Measurements from ENCODE around the gene B4GALT7. TPM values are rescaled to one million over a fixed set of nuclear protein-coding genes. Genes with fewer than 3 reads are reported as not detected.

B4GALT7 gene
- polyA plus RNA-seq, 1 donor from 2014 or later, result 60.2 TPM

- H2AFZ ChIP-seq (ENCODE audit: low read depth, low read length), result no peak overlapping the region
- no peaks in the 10 kb centered on the region for H3K27me3 ChIP-seq (ENCODE audit: insufficient read depth, low read depth, low read length)
Measured at GRCh38 chr5:177557041-177557647, 42.8 kb upstream of the B4GALT7 start.

GRCh38 chr5:177557796-177558195 lies 42.1 kb upstream of the B4GALT7 start:
- Histone ChIP-seq H3K9me3 (ENCODE audit: low read length) (no peaks in the 10 kb centered on the region), H3K27me3 (ENCODE audit: insufficient read depth, low read depth, low read length) (no peaks in the 10 kb centered on the region), H3F3A (ENCODE audit: insufficient read depth, low read length, poor library complexity, severe bottlenecking) (no peaks in the 10 kb centered on the region), H4K20me1 (ENCODE audit: insufficient read depth) (peaks cover 6% of the 10 kb centered on the region), H3K4me3 (ENCODE audit: low read length) (no peak overlapping the region), H3K36me3 (ENCODE audit: insufficient read depth, low read length) (no peaks in the 10 kb centered on the region), H3K9ac (ENCODE audit: low read length) (no peak overlapping the region), H2AFZ (ENCODE audit: low read depth, low read length) (no peak overlapping the region), H3K27ac (ENCODE audit: low read length) (no peak overlapping the region), H3K79me2 (replicated peaks; ENCODE audit: insufficient read depth, low read length) (peaks cover 17% of the 10 kb centered on the region), H3K4me2 (ENCODE audit: low read length) (no peak overlapping the region), H3K9me2 (ENCODE audit: insufficient read depth, low read length) (no peaks in the 10 kb centered on the region)
- TF ChIP-seq POLR2AphosphoS5 (IDR thresholded peaks at IDR 0.05) (no peak), EP300 (conservative IDR thresholded peaks at IDR 0.05; ENCODE audit: poor library complexity, severe bottlenecking) (no peak), CTCF (IDR thresholded peaks at IDR 0.05; ENCODE audit: poor library complexity, severe bottlenecking) (no peak), RAD21 (conservative IDR thresholded peaks at IDR 0.05) (no peak), MXI1 (conservative IDR thresholded peaks at IDR 0.05; ENCODE audit: poor library complexity, severe bottlenecking) (no peak), SMC3 (conservative IDR thresholded peaks at IDR 0.05; ENCODE audit: poor library complexity) (no peak), TAF1 (IDR thresholded peaks at IDR 0.05; ENCODE audit: low read depth) (no peak)
- TF ChIP-seq, protein P1, sequence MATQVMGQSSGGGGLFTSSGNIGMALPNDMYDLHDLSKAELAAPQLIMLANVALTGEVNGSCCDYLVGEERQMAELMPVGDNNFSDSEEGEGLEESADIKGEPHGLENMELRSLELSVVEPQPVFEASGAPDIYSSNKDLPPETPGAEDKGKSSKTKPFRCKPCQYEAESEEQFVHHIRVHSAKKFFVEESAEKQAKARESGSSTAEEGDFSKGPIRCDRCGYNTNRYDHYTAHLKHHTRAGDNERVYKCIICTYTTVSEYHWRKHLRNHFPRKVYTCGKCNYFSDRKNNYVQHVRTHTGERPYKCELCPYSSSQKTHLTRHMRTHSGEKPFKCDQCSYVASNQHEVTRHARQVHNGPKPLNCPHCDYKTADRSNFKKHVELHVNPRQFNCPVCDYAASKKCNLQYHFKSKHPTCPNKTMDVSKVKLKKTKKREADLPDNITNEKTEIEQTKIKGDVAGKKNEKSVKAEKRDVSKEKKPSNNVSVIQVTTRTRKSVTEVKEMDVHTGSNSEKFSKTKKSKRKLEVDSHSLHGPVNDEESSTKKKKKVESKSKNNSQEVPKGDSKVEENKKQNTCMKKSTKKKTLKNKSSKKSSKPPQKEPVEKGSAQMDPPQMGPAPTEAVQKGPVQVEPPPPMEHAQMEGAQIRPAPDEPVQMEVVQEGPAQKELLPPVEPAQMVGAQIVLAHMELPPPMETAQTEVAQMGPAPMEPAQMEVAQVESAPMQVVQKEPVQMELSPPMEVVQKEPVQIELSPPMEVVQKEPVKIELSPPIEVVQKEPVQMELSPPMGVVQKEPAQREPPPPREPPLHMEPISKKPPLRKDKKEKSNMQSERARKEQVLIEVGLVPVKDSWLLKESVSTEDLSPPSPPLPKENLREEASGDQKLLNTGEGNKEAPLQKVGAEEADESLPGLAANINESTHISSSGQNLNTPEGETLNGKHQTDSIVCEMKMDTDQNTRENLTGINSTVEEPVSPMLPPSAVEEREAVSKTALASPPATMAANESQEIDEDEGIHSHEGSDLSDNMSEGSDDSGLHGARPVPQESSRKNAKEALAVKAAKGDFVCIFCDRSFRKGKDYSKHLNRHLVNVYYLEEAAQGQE (IDR thresholded peaks at IDR 0.05; ENCODE audit: borderline replicate concordance), result no peak

More at GRCh38 chr5:177557041-177557647, 42.8 kb upstream of the B4GALT7 start:
- H3K9ac ChIP-seq (ENCODE audit: low read length), result no peak overlapping the region
- no peaks in the 10 kb centered on the region for H3K9me2 ChIP-seq (ENCODE audit: insufficient read depth, low read length)
- peaks cover 11% of the 10 kb centered on the region for H4K20me1 ChIP-seq (ENCODE audit: insufficient read depth)
- TF ChIP-seq SMC3 (conservative IDR thresholded peaks at IDR 0.05; ENCODE audit: poor library complexity) (no peak), EP300 (conservative IDR thresholded peaks at IDR 0.05; ENCODE audit: poor library complexity, severe bottlenecking) (no peak), CTCF (IDR thresholded peaks at IDR 0.05; ENCODE audit: poor library complexity, severe bottlenecking) (no peak), MXI1 (conservative IDR thresholded peaks at IDR 0.05; ENCODE audit: poor library complexity, severe bottlenecking) (no peak), POLR2AphosphoS5 (IDR thresholded peaks at IDR 0.05) (no peak), RAD21 (conservative IDR thresholded peaks at IDR 0.05) (no peak), EZH2 (IDR thresholded peaks at IDR 0.05; ENCODE audit: borderline replicate concordance, insufficient read depth, low read length, poor library complexity, severe bottlenecking) (no peak), TAF1 (IDR thresholded peaks at IDR 0.05; ENCODE audit: low read depth) (no peak)
- TF ChIP-seq, protein P1 (IDR thresholded peaks at IDR 0.05; ENCODE audit: borderline replicate concordance), result no peak
- no peak overlapping the region for H3K4me3 ChIP-seq (ENCODE audit: low read length)
- no peaks in the 10 kb centered on the region for H3K9me3 ChIP-seq (ENCODE audit: low read length)
- H3K27ac ChIP-seq (ENCODE audit: low read length), result no peak overlapping the region
- no peaks in the 10 kb centered on the region for H3F3A ChIP-seq (ENCODE audit: insufficient read depth, low read length, poor library complexity, severe bottlenecking)
- H3K79me2 ChIP-seq (replicated peaks; ENCODE audit: insufficient read depth, low read length), result peaks cover 23% of the 10 kb centered on the region
- H3K4me2 ChIP-seq (ENCODE audit: low read length), result no peak overlapping the region
- H3K36me3 ChIP-seq (ENCODE audit: insufficient read depth, low read length), result no peaks in the 10 kb centered on the region
